Measurements from ENCODE around the gene FARS2.
"Not testable (repeated sequence)": the region's sequence is repeated elsewhere in the genome, so short reads cannot be mapped to it uniquely, and the experiment has no call there.

FARS2 gene

GRCh38 chr6:5550631-5551030 is 289.3 kb downstream of the FARS2 start:
- DNase-seq: no peak

GRCh38 chr6:5552243-5552642 is 290.9 kb downstream of the FARS2 start:
- no peak for DNase-seq

DNA sequence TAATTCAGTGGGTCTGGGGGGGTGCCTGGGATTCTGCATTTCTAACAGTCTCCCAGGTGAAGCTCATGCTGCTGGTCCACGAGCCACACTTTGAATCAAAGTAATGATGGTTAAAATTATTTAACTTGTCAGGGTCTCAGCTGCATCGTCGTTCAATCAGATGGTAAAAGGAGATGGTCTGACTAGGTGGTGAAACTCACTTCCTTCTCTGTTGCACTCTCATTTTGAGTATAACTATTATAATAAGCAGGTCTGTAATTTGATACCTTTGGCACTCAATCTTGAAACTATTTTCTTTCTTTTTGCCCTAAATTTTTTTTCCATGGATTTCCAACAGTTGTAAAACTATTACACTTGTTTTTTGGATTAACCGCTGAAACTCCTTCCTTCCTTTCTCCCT is 292.5 kb downstream of the FARS2 start:
- no peak for DNase-seq

- no peak for DNase-seq
These were observed 292.9 kb downstream of the FARS2 start for GRCh38 chr6:5554226-5554625.

DNA sequence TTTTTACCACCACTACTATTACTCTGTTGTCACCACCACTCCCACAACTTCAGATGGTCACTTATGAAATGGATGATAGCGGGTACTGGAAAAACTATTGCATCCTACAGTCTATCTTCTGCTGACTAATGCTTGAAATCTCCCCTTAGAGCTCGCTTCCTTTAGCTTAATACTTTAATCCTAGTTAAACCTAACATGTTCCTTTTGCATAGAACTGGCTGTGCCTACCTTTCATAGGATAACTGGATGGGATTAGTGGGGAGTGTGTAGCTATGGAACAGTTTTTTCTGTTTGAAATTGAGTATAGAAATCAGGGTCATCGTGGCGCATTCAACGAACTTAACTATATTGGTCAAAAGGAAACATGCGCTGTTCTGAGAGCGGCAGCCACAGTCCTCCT is 294.7 kb downstream of the FARS2 start:
- DNase-seq: peak; percentile 83

DNA sequence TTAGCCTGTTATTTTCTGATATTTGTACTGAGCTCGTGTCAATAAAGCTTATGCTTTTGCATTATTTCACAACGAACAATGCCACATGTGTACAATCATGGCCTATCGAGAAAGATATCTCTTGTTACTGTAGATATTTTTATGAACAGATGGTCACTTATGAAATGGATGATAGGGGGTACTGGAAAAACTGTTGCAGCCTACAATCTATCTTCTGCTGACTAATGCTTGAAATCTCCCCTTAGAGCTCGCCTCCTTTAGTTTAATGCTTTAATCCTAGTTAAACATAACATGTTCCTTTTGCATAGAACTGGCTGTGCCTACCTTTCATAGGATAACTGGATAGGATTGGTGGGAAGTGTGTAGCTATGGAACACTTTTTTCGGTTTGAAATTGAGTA is 296.2 kb downstream of the FARS2 start:
- no peak for DNase-seq

DNA sequence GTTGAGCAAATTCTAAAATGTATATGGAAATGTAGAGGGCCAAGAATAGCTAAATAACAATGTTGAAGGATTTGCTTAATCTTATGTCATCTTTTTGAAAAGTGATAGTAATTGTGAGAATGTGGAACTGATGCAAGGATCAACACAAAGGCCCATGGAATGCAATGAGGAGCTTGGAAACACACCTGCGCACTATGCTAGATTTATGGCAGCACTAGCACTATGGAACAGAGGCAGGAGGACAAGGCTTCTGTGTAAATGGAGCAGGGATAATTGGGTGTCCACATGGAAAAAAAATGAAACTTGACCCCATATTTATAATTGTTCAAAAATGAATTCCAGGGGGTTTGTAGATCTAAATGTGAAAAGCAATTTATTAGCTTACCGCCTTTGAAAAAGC is 298.3 kb downstream of the FARS2 start:
- no peak for DNase-seq

- no peak for DNase-seq
These were observed 301.0 kb downstream of the FARS2 start for GRCh38 chr6:5562277-5562676.

DNA sequence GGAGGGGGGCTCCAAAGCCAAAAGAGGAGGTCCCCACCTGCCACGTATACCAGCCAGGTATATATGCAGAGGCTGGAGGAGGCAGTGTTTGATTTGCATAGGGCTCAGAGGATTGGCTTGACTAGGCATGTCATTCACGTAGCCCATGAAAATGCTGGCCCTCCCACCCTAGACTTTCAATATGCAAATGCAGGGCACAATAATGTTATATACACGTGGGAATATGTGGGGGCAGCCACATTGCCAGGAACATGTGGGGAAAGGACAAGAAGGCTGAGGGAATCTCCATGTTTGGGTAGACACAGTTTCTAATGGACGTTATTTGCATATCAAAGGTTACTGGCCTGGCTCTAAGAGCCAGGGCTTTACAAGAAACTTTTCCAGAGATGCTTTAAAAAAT is 301.8 kb downstream of the FARS2 start:
- no peak for DNase-seq

- DNase-seq: not testable (repeated sequence)
These were observed 303.4 kb downstream of the FARS2 start for GRCh38 chr6:5564746-5565145.

DNA sequence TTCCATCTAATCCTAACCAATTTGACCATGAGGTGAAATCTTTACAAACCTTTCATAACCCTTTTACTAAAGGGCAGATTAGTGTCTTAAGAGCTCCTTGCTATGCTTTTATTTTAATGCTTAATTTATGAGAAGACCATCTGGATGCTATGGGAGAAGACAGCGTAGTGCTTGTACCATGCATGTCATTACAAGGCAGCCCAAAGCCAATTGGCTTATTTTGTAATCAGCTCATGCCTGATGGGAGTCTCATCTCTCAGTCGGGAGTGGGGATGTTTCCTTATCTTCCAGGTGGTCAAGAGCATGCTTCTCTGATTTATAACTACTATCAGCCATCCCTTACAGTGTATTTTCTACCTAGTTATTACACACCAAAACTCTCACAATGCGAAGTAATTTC is 304.7 kb downstream of the FARS2 start:
- DNase-seq: no peak

GRCh38 chr6:5566718-5567117 is 305.4 kb downstream of the FARS2 start:
- no peak for DNase-seq

GRCh38 chr6:5567352-5567751 is 306.0 kb downstream of the FARS2 start:
- no peak for DNase-seq

- no peak for DNase-seq
These were observed 306.6 kb downstream of the FARS2 start for GRCh38 chr6:5567890-5568289.

- DNase-seq: no peak
These were observed 308.2 kb downstream of the FARS2 start for GRCh38 chr6:5569491-5569890.

- DNase-seq: no peak
These were observed 309.3 kb downstream of the FARS2 start for GRCh38 chr6:5570641-5571040.

DNA sequence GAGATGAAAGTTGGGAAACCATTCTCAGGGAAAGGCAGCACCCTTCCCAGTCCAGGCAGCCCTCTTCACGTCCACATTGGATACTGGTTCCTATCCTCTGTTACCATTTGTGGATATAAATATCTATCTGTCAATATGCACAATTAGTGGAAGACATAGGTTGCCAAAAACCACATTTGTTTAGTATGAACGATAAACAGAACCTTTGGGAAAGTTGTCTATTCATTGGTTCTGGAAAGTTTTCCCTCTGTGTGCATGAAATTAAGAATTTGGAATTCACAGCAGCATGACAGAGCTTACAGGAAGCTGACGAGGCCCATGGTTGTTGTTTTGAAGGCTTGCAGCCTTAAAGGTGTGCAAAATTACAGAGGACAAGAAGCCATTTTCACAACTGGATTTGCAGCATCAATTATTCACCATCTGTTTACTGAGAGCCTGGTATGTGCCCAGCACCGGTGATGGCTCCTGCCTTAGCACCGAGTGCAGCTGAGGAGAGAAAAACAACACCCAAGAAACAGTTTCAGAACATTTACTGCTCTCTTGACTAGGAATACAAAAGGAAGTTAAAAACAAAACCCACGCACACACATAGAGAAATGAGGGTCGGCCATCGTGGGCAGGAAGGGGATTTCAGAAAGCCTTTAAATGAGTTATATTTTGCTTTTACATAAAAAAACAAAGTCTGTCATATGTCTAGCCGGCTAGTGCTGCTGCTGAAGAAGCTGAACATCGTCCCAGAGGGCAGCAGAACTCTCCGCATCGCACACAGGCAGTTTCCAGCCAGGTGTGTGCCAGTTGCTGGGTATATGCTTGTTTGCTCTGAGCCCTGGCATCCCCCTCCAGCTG is 319.6 kb downstream of the FARS2 start:
- DNase-seq: no peak

- DNase-seq: no peak
These were observed 321.4 kb downstream of the FARS2 start for GRCh38 chr6:5582762-5583161.

GRCh38 chr6:5583528-5583927 is 322.2 kb downstream of the FARS2 start:
- DNase-seq: no peak

DNA sequence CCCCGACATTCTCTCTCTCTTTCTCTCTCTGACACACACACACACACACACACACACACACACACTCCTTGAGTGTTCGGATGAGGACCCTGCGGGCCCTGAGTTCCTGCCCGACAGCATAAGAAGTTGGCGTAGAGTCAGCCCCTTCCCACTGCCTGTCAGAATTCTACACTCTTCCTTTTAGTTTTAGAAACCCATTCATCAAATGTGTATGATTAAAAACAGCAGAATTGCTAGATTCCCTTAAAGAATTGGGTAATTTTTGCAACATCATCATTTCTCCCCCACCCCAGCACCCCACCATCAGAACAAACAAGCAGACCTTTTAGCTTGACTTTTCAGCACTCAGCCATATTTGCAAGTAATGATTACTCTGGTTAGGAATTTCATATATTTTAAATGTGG is 322.8 kb downstream of the FARS2 start:
- DNase-seq: no peak

DNA sequence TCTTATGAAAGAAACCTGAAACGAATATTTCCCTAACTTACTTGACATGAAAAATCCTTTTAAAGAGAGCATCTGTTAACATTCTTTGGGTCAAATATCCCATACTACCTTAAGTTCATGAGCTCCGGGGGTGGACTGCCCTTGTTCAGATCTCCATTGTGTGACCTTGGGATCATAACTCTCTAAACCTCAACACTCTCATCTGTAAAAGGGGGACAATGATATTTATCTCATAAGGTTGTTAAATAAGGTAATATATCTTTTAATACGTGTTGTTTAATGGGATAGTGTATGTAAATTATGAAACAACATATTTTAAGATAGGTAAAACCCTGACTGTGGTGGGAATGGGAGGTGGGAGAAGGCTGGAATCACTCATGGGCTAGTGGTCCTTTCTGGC is 326.3 kb downstream of the FARS2 start:
- no peak for DNase-seq

GRCh38 chr6:5589422-5590141 is 328.3 kb downstream of the FARS2 start:
- DNase-seq: no peak

DNA sequence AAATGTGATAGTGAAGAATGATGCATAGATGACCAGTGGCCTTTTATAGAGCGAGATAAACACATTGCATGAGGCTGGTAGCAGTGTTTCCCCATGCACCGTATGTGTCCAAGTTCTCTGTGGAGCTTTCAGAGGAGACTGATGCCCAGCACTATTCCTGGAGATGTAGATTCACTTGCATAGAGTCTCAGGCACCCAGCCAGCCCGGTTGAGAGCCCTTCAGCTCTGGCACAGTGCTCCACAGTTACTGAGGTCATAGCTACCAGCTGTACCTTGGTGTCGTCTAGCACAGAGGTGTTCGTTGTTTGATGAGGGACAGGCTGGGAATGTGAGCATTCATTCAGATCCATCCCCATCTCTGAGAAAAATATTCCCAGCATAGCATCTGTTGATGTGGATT is 328.9 kb downstream of the FARS2 start:
- no peak for DNase-seq

DNA sequence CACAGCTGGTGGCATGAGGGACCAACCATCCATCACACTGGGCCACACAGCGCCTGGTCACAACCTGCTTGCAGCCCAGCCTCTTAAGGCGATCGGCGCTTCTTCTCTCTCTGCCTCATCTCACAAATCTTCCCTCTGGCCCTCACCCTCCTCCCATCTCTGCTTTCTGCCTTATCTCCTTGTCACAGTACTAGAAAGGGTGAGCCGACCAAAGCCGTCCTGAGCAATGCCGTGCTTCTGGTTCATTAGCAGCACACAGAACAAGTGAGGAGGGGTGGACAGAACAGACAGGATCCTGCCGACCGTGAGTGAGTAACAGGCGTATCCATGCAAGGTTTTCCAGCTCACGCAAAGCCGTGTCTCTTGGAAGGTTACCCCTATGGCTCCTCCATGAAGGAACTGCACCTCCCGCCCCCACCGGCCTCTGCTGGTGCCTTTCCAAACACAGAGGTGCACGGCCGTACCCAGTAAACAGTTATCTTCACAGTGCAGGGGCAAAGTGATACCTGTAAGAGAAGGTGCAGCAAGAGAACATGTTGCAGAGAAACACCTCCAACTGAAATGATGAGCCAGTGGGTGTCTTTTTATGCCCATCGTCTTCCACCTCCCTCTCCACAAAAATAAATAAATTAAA is 331.7 kb downstream of the FARS2 start:
- no peak for DNase-seq
